ENCODE results near the gene ADCY1. TPM values are rescaled to one million over a fixed set of nuclear protein-coding genes. Genes with fewer than 3 reads are reported as not detected.
A peak's percentile ranks its signal among the peaks of the same experiment; 100 is the strongest.

The ADCY1 gene
- total and polyA plus RNA-seq, 12 donors, result 0.46 to 8.6 (median 3.4) TPM

GRCh38 chr7:45699015-45699309 lies 124.8 kb downstream of the ADCY1 start:
- no peaks in the 10 kb centered on the region for H3K36me3 ChIP-seq
- TF ChIP-seq CTCF (IDR thresholded peaks at IDR 0.05), result no peak
- no peak overlapping the region for H3K27ac ChIP-seq
- ATAC-seq (no peak), DNase-seq (no peak)
- intact Hi-C loops (cut with DNase I), result no loop called here
- H3K4me1 ChIP-seq, result peaks cover 0 to 15% (median 8%) of the 10 kb centered on the region in 9 donors
- no peak overlapping the region for H3K4me3 ChIP-seq
- no peaks in the 10 kb centered on the region for H3K27me3 ChIP-seq
- peaks cover 0 to 5% (median 0%) of the 10 kb centered on the region in 11 donors for H3K9me3 ChIP-seq

GRCh38 chr7:45699726-45700390 lies 125.7 kb downstream of the ADCY1 start:
- intact Hi-C loops (cut with DNase I), result no loop called here
- Histone ChIP-seq H3K27ac (no peak overlapping the region), H3K4me1 (peaks cover 0 to 15% (median 8%) of the 10 kb centered on the region in 9 donors), H3K4me3 (no peak overlapping the region), H3K9me3 (no peaks in the 10 kb centered on the region), H3K27me3 (no peaks in the 10 kb centered on the region), H3K36me3 (peaks cover 0 to 6% (median 0%) of the 10 kb centered on the region in 9 donors)
- 87 to 88% methylated on average over 11 of the region's 11 CpGs for WGBS, 2 donors
- DNase-seq (no peak), ATAC-seq (no peak)
- no peak for TF ChIP-seq CTCF (IDR thresholded peaks at IDR 0.05)

GRCh38 chr7:45700556-45700955 lies 126.4 kb downstream of the ADCY1 start:
- H3K27ac ChIP-seq, result peak overlapping the region in 1 of 10 donors; percentile 11
- ATAC-seq, result peak in 4 of 8 donors; percentile 19 to 83 (median 42)
- WGBS, 2 donors, result 11 to 12% methylated on average over 2 of the region's 2 CpGs

GRCh38 chr7:45701701-45702510 lies 127.7 kb downstream of the ADCY1 start:
- ATAC-seq, result no peak
- H3K4me3 ChIP-seq, result no peak overlapping the region
- no peaks in the 10 kb centered on the region for H3K9me3 ChIP-seq
- no peaks in the 10 kb centered on the region for H3K27me3 ChIP-seq
- peaks cover 0 to 15% (median 8%) of the 10 kb centered on the region in 9 donors for H3K4me1 ChIP-seq
- DNase-seq, result no peak
- TF ChIP-seq CTCF (IDR thresholded peaks at IDR 0.05), result no peak
- peaks cover 0 to 6% (median 0%) of the 10 kb centered on the region in 9 donors for H3K36me3 ChIP-seq
- H3K27ac ChIP-seq, result no peak overlapping the region
- intact Hi-C loops (cut with DNase I), result no loop called here
- whole genome bisulfite sequencing, 2 donors, result 90 to 92% methylated on average over 18 of the region's 18 CpGs

More at GRCh38 chr7:45700556-45700955, 126.4 kb downstream of the ADCY1 start:
- peaks cover 0 to 15% (median 8%) of the 10 kb centered on the region in 9 donors for H3K4me1 ChIP-seq
- intact Hi-C loops (cut with DNase I), result no loop called here
- peaks cover 0 to 6% (median 0%) of the 10 kb centered on the region in 9 donors for H3K36me3 ChIP-seq
- H3K27me3 ChIP-seq, result no peaks in the 10 kb centered on the region
- DNase-seq, result no peak
- TF ChIP-seq CTCF (IDR thresholded peaks at IDR 0.05), result no peak
- no peak overlapping the region for H3K4me3 ChIP-seq
- no peaks in the 10 kb centered on the region for H3K9me3 ChIP-seq
